Panc1 (cell line): Measurements from ENCODE around the gene FOXO4. TPM values are rescaled to one million over a fixed set of nuclear protein-coding genes. Genes with fewer than 3 reads are reported as not detected.

Experiments
- ATAC-seq: fragments of 200-7000 bp; cut with Tn5 transposase; 2 replicates; pipeline ENCODE4 v1.9.1; 2020; ENCODE audit warnings: mild to moderate bottlenecking, moderate library complexity
- BruUV-seq: library from RNA; stranded (reverse); fragments of 400-500 nt; replicated peaks from 2 replicates; lab custom pipeline; 2021; lab: Mats Ljungman, UMichigan
- CTCF ChIA-PET: fragments of 300-600 bp; sonication (Branson Sonifier 250); formaldehyde crosslinking; loops from one replicate; lab custom pipeline; 2022; ENCODE audit warnings: antibody characterized with exemption; lab: Charles Lee
- POLR2A ChIA-PET: fragments of 300-600 bp; sonication (Branson Sonifier 250); formaldehyde crosslinking; loops from one replicate; lab custom pipeline; 2022; ENCODE audit warnings: antibody characterized with exemption; lab: Charles Lee
- DNase-seq: peaks from one replicate; pipeline ENCODE4 v3.0.0-alpha.2; 2010; ENCODE audit warnings: low read depth, low spot score
- H3K27ac ChIP-seq: 2 replicates; pipeline ENCODE4 v1.5.1; 2011; ENCODE audit warnings: mild to moderate bottlenecking, low read length, inconsistent platforms
- H3K27me3 ChIP-seq: fragments of 200-500 bp; sonication (Bioruptor generic); 2 replicates; pipeline ENCODE4 v1.6.0; 2014; ENCODE audit warnings: low read length, inconsistent platforms; ENCODE audit not compliant: control insufficient read depth, insufficient read depth
- H3K36me3 ChIP-seq: fragments of 200-500 bp; sonication (Bioruptor generic); 2 replicates; pipeline ENCODE4 v1.5.1; 2014; ENCODE audit warnings: inconsistent platforms, mild to moderate bottlenecking, low read length, moderate library complexity; ENCODE audit not compliant: control insufficient read depth, insufficient read depth
- H3K4me1 ChIP-seq: 2 replicates; pipeline ENCODE4 v1.5.1; 2011; ENCODE audit warnings: inconsistent platforms, mild to moderate bottlenecking, low read length, moderate library complexity; ENCODE audit not compliant: control insufficient read depth, insufficient read depth
- H3K4me3 ChIP-seq, 2 experiments: 2 replicates each; pipeline ENCODE4 v1.5.1; 2011 to 2012; ENCODE audit warnings: low read depth in 2 of 2, low read length in 2 of 2, mild to moderate bottlenecking in 2 of 2, inconsistent platforms in 1 of 2, moderate library complexity in 1 of 2
- H3K9me3 ChIP-seq: fragments of 200-500 bp; sonication (Bioruptor generic); 2 replicates; pipeline ENCODE4 v1.5.1; 2014; ENCODE audit warnings: low read depth, mild to moderate bottlenecking, inconsistent platforms, low read length, moderate library complexity; ENCODE audit not compliant: control insufficient read depth, insufficient read depth
- POLR2AphosphoS5 ChIP-seq: IDR thresholded peaks from 2 replicates; pipeline ENCODE4 v1.6.1; 2012; ENCODE audit warnings: mild to moderate bottlenecking, low read depth, low read length, moderate library complexity
- SIN3A ChIP-seq: IDR thresholded peaks from 2 replicates; pipeline ENCODE4 v1.6.1; 2012; ENCODE audit warnings: low read depth, mild to moderate bottlenecking, low read length, moderate library complexity, borderline replicate concordance; ENCODE audit not compliant: insufficient read depth
- TCF7L2 ChIP-seq: IDR thresholded peaks from 2 replicates; pipeline ENCODE4 v1.6.1; 2011; ENCODE audit warnings: mild to moderate bottlenecking, low read depth, low read length, inconsistent platforms
- in situ Hi-C: cut with HindIII; loops from 2 replicates; pipeline ENCODE4 v1.10.0; 2016; ENCODE audit warnings: low sequenced_read_pairs, low pct_unique_long_range_greater_than_20kb
- intact Hi-C: fragments of 100-400 bp; cut with micrococcal nuclease; formaldehyde crosslinking; loops from one replicate; pipeline ENCODE4 v1.10.0; 2022; ENCODE audit not compliant: unreplicated experiment
- total RNA-seq: library from RNA; stranded (reverse); gene quantifications from one replicate; pipeline ENCODE4 v1.2.1, GENCODE V29; 2021; ENCODE audit not compliant: unreplicated experiment
- TF ChIP-seq, protein P1 (sequence below), 2 experiments: IDR thresholded peaks; 2 replicates each; pipeline ENCODE4 v1.6.1; 2011 to 2012; ENCODE audit warnings: low read depth in 2 of 2, control low read depth in 1 of 2, low read length in 1 of 2, mild to moderate bottlenecking in 1 of 2, moderate library complexity in 1 of 2; ENCODE audit not compliant: insufficient read depth in 1 of 2
- TF ChIP-seq, protein P2 (sequence below): fragments of 450-650 bp; IDR thresholded peaks from 2 replicates; pipeline ENCODE4 v1.5.1; 2017; ENCODE audit warnings: mild to moderate bottlenecking

FOXO4 gene
- total RNA-seq, 1 experiment from 2014 or later = 2.9 TPM

- DNase-seq = no peak
- H3K36me3 ChIP-seq = peaks cover 5% of the 10 kb centered on the region; the same call in 1 of the 2 replicates
- no TSS peak for BruUV-seq
- no peaks in the 10 kb centered on the region for H3K9me3 ChIP-seq
- CTCF ChIA-PET = no interaction called here
- H3K27me3 ChIP-seq = no peaks in the 10 kb centered on the region
- in situ Hi-C loops (no loop called here), intact Hi-C loops (no loop called here)
- H3K4me1 ChIP-seq = no peaks in the 10 kb centered on the region
- no peak for TF ChIP-seq SIN3A
- H3K4me3 ChIP-seq = no peak overlapping the region
- POLR2A ChIA-PET = no interaction called here
- no peak overlapping the region for H3K27ac ChIP-seq
- no peak for ATAC-seq
Measured at GRCh38 chrX:71060127-71060526, 35.5 kb upstream of the FOXO4 start.

DNA sequence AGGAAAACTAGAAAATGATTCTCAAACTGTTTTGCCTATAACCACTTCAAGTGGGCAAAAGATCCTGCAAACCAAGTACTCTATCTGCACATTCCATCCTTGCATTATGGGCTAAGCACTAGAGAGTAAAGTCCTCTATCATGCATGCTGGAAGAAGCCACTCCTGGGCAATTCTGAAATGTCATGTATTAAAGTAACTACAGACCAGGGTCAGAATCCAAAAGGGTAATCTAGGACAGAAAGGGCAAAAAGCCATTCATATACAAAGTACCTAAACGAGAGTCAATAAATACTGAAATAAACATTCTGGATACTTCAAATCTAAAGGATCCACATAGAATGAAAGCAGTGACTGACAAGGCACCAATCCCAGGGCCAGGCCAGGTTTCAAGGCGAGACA is 28.6 kb upstream of the FOXO4 start:
- CTCF ChIA-PET = no interaction called here
- intact Hi-C loops (no loop called here), in situ Hi-C loops (no loop called here)
- 0 out of 2 replicates have a peak, but pooled peaks cover 3% of the 10 kb centered on the region for H3K4me1 ChIP-seq
- peak overlapping the region; percentile 91 for H3K27ac ChIP-seq
- ATAC-seq = no peak
- no peaks in the 10 kb centered on the region for H3K36me3 ChIP-seq
- H3K27me3 ChIP-seq = no peaks in the 10 kb centered on the region
- DNase-seq = no peak
- TF ChIP-seq, protein P1, sequence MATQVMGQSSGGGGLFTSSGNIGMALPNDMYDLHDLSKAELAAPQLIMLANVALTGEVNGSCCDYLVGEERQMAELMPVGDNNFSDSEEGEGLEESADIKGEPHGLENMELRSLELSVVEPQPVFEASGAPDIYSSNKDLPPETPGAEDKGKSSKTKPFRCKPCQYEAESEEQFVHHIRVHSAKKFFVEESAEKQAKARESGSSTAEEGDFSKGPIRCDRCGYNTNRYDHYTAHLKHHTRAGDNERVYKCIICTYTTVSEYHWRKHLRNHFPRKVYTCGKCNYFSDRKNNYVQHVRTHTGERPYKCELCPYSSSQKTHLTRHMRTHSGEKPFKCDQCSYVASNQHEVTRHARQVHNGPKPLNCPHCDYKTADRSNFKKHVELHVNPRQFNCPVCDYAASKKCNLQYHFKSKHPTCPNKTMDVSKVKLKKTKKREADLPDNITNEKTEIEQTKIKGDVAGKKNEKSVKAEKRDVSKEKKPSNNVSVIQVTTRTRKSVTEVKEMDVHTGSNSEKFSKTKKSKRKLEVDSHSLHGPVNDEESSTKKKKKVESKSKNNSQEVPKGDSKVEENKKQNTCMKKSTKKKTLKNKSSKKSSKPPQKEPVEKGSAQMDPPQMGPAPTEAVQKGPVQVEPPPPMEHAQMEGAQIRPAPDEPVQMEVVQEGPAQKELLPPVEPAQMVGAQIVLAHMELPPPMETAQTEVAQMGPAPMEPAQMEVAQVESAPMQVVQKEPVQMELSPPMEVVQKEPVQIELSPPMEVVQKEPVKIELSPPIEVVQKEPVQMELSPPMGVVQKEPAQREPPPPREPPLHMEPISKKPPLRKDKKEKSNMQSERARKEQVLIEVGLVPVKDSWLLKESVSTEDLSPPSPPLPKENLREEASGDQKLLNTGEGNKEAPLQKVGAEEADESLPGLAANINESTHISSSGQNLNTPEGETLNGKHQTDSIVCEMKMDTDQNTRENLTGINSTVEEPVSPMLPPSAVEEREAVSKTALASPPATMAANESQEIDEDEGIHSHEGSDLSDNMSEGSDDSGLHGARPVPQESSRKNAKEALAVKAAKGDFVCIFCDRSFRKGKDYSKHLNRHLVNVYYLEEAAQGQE (IDR thresholded peaks at IDR 0.05; ENCODE audit: insufficient read depth in 1 of 2, low read depth in 2 of 2, low read length in 1 of 2) = no peak
- TF ChIP-seq TCF7L2 (no peak), SIN3A (no peak), POLR2AphosphoS5 (no peak)
- TF ChIP-seq, protein P2, sequence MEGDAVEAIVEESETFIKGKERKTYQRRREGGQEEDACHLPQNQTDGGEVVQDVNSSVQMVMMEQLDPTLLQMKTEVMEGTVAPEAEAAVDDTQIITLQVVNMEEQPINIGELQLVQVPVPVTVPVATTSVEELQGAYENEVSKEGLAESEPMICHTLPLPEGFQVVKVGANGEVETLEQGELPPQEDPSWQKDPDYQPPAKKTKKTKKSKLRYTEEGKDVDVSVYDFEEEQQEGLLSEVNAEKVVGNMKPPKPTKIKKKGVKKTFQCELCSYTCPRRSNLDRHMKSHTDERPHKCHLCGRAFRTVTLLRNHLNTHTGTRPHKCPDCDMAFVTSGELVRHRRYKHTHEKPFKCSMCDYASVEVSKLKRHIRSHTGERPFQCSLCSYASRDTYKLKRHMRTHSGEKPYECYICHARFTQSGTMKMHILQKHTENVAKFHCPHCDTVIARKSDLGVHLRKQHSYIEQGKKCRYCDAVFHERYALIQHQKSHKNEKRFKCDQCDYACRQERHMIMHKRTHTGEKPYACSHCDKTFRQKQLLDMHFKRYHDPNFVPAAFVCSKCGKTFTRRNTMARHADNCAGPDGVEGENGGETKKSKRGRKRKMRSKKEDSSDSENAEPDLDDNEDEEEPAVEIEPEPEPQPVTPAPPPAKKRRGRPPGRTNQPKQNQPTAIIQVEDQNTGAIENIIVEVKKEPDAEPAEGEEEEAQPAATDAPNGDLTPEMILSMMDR = no peak
- BruUV-seq = no TSS peak
- H3K9me3 ChIP-seq = no peaks in the 10 kb centered on the region
- POLR2A ChIA-PET = no interaction called here
- peak overlapping the region; percentile 58 to 87 for H3K4me3 ChIP-seq

DNA sequence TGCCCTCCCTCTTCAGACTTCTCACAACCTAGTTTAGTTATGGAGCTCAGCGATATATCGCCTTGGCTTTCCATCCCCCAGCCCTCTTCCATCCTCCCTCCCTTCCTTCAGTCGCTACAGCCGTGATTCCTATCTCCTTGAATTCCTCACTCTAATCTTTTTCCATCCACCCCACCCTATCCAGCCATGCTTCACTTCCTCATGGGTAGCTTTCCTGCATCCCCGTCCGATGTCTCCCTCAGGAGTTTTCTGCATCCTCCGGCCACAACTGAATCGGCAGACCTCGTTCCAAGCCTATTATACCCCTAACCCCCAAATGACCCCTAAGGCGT is 28.0 kb upstream of the FOXO4 start:
- Histone ChIP-seq H3K4me3 (peak overlapping the region; percentile 58 to 87), H3K27ac (peak overlapping the region; percentile 91), H3K27me3 (no peaks in the 10 kb centered on the region; the same call in 1 of the 2 replicates), H3K4me1 (0 out of 2 replicates have a peak, but pooled peaks cover 3% of the 10 kb centered on the region), H3K36me3 (no peaks in the 10 kb centered on the region), H3K9me3 (no peaks in the 10 kb centered on the region)
- intact Hi-C loops (no loop called here), in situ Hi-C loops (no loop called here)
- TF ChIP-seq, protein P1 (IDR thresholded peaks at IDR 0.05; ENCODE audit: insufficient read depth in 1 of 2, low read depth in 2 of 2, low read length in 1 of 2) = no peak
- TF ChIP-seq TCF7L2 (no peak), SIN3A (no peak), POLR2AphosphoS5 (no peak)
- TF ChIP-seq, protein P2 = no peak
- ChIA-PET CTCF (no interaction called here), POLR2A (interaction anchor here (0.6 kb wide), 1 partner anchor 59 kb away, joined by 12 read pairs; no protein-coding TSS in a partner anchor)
- BruUV-seq = no TSS peak
- DNase-seq (no peak), ATAC-seq (peak; percentile 6)
